HS-5 (cell line): Measurements from ENCODE around the gene HAL.
A peak's percentile ranks its signal among the peaks of the same experiment; 100 is the strongest.
"Not testable (repeated sequence)": the region's sequence is repeated elsewhere in the genome, so short reads cannot be mapped to it uniquely, and the experiment has no call there.

Experiments used
- DNase-seq: peaks from one replicate; pipeline ENCODE4 v3.0.0-alpha.2; 2012; ENCODE audit warnings: low read depth

HAL gene

DNA sequence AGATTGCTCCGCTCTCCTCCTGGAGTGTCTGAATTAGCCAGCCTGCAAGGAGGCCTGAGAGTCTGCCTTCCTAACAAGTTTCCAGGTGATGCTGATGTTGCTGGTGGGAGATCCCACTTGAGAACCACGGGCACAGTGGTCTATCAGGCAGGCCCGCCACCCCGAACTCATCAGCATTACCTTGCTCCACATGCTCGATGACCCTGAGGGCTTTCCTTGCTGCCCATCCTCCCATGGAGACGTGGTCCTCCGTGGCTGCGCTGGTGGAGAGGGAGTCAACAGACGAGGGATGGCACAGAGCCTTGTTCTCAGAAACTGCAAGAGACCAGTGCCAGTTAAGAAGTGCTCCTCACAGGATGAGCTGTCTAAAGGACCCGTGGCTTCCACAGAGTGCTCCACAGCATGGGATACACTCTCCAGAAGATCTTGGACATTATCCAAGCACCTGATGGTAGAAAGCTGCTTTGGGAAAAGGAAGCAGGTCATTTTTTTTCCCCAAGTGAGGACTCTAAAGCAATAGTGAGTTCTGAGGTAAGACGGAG lies 18.3 kb downstream of the HAL start:
- DNase-seq = no peak

DNA sequence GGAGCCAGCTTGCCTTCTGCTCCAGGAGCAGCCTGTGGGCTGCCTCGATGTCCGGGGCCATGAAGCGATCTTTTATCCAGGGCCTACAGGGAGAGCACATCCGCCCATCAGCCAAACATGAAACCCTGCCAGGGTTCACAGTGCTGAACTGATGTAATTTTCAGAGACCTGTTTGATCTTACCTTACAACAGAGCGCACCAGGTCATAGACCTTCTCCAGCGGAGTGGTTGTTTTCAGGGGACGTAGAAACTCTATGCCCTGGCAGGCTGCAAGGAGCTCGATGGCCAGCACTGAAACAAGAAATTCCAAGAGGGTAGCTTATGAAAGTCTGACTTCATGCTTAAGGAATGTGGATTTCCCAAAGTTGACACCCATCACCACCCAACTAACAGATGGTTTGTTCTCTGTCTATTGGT lies 19.7 kb downstream of the HAL start:
- DNase-seq = peak; percentile 19

DNA sequence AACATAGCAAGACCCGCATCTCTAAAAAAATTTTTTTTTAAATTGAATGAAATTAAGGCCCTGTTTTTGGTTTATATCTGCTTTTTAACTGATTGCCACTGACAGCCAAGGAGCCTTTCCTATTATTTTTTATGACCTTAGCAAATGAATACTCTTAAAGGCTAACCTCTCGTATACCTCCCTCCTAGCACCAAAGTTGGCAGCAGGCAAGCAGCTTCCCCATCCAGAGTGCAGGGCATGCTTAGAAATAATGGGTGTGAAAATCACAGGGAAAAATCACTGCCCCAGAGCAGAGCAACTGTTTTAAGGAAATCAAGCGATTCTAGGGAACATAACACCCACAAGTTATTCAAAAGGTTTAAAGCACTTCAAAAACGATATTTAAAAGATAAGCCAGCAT lies 20.7 kb downstream of the HAL start:
- DNase-seq = no peak

DNA sequence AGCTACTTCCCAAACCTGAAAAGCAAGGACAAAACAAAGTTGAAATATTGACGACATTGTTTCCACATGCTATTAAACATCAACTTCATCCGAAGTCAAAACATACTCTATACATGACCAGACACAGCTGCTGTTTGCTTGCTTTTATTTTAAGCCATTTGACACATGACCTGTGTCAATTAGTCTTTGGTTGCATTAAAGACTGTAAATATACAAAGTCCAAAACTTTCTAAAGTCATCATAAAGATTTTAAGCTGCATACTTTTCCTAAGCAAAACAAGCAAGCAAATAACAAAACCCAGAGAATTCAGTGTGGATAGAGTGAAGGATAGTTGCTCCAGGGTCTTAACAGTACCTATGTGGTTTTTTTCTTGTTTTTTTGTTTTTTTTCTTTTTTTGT lies 21.8 kb downstream of the HAL start:
- no peak for DNase-seq

DNA sequence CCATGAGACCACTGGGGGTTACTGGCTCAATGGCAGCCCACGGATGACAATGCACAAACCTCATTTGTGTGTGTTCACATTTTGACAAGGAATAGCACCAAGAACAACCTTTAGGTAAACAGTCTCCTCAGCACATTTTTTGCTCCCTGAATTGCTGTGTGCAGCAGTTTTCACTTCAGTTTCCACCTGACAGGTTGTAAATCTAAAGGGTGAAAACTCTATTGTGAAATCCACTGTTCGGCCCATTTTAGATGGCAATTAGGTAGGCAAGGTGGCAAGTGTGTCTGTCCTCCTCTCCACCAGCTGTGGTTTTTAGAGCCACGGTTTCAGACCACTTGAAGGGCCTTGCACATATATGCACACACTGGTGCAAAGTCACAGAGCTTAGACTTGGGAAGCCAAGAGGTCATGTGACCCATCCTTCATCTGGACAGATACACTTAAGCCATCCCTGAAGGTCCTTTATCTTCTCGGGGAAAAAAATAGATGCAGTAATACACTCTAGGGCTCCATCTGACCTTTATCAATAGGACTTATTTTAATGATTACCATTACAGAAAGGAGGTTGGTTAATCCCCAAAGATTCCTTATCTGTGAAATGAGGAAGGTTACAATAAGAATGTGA lies 23.2 kb downstream of the HAL start:
- DNase-seq = no peak

DNA sequence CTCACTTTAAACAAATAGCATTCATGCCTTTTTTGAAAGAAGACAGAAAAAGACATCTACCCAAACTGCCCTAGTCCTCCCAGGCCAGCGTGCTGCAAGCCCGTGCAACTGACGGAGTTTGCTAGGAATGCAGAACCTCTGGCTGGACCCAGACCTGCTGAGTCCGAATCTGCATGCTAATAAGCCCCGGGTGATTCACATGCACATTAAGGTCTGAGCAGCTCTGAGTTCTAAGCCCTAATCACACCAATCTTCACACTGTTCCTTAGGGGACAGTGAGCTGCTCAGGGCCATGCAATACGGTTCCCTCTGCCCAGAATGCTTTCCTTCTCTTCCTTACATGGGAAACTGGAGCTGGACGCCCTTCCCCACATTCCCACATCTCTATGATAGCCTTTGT lies 25.2 kb downstream of the HAL start:
- no peak for DNase-seq

DNA sequence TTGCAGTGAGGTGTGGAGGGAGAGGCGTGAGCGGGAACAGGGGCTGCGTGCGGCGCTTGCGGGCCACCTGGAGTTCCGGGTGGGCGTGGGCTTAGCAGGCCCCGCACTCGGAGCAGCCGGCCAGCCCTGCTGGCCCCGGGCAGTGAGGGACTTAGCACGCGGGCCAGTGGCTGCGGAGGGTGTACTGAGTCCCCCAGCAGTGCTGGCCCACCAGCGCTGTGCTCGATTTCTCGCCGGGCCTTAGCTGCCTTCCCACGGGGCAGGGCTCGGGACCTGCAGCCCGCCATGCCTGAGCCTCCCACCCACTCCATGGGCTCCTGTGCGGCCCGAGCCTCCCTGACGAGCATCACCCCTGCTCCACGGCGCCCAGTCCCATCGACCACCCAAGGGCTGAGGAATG lies 27.0 kb downstream of the HAL start:
- not testable (repeated sequence) for DNase-seq

DNA sequence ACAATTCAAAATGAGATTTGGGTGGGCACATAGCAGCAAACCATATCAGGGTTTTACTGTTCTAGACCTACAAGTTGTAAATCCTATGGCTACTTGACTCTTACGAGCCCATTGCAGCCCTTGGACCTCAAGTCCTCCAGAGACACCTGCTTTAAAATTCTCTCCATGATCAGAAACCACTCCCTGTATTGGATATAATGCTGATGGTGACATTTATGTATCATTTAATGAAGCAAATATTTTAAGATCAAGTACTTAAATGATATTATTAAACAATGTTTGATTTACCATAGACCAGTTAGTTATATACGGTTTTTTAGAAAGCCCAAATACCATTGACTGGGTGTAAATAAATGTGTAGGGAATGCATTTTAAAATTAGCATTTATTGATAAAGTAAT lies 28.8 kb downstream of the HAL start:
- no peak for DNase-seq

DNA sequence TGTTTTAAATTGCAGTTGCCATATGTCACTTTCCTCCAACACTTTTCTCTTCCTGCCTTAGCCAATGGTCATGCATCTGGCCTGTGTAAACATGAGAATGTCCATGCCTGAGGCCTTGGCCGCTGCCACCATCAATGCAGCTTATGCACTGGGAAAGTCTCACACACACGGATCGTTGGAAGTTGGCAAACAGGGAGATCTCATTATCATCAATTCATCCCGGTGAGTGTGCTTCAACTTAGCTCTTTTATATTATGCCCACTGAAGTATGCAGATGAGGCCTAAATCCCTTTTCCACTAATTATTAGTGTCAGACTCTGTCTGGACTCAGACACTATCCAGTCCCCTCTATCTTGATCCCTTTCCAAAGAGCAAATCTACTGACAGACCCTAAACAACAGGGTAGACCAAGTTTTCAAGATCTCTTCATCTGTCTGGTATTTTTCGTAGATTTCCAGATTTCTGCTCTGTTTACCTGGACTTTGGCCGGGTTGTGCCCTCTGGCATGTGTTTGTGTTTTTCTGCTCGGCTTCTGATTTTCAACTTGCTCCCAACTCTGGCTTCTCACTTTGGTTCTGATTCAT lies 29.8 kb downstream of the HAL start:
- DNase-seq = no peak

DNA sequence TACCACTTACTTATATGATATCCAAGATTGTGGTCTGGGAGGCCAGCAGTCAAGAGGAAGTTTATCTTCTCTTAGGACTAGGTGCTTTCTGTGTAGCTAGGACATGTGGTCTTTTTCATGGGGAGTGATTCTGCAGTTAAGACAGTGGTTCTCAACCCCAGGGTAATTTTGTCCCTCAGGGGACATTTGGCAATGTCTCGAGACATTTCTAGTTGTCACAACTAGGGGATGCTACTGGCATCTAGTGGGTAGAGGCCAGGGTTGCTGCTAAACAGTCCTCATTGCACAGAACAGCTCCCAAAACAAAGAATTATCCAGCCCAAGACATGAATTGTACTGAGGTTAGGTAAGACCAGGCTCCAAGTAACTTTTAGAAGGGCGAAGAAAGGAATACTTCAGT lies 33.0 kb downstream of the HAL start:
- no peak for DNase-seq

DNA sequence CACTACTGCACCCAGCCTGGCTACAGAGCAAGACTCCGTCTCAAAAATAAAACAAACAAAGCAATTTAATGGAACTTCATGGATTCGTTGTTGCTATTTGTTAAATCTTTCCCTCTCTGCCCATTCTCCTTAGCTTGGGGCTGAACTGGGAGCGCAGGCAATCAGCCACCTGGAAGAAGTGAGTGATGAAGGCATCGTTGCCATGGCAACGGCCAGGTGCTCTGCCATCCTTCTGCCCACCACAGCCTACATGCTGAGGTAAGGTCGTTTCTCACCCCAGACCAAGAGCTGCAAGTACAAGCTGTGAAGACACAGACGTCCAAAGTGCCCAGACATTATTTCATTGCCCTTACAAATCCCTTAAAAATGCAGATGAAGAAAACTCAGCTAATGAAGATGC lies 33.9 kb downstream of the HAL start:
- no peak for DNase-seq

DNA sequence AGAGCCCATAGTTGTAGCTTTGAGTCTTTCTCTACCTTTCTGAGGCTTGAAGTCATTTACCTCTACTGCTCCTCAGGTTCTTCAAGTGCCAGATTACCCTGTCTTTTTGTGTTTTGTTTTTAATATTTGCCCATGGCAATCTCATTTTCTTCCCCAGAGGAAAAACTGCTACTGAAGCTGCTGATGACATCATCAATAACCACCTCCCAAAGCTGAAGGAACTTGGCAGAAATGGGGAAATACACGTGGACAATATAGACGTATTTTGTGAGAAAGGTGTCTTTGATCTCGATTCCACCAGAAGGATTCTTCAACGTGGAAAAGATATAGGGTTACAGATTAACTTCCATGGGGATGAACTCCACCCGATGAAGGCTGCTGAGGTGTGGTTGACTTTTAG lies 35.9 kb downstream of the HAL start:
- DNase-seq = no peak

DNA sequence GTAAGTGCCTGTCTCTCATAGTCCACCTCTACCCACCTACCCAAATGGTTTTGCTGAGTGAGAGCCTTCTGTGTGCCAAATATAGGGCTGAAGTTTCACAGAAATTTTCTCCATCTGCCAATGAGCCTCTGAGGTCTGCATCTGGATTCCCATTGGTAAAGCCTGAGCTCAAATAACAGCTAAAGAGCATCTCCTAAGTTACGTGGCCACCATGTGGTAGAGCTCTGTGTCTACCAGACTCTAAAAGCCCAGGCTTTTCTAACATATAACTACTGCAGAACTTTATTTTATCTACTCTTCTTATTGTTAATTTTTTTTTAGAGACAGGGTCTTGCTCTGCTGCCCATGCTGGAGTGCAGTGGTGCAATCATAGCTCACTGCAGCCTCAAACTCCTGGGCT lies 37.0 kb downstream of the HAL start:
- DNase-seq = no peak

DNA sequence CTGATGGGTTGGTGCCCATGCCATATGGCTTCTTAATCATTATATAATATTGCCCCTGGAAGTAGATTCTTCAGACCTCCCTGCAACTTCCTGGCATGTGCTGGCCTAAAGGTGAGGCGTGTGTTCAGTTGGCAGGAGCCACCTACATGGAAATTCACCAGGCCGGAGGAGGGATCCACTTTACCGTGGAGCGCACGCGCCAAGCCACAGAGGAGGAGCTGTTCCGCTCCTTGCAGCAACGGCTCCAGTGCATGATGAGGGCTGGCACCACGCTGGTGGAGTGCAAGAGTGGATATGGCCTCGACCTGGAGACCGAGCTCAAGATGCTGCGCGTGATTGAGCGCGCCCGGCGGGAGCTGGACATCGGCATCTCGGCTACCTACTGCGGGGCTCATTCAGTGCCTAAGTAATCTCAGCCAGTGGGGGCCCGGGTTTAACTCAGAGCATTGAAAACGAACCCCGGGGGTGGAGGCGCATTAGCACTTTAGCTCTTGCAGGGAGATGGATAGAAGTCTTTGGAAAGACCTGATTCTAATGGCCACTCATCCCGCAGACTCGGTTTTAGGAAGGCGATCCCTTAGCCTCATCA lies 39.5 kb downstream of the HAL start:
- DNase-seq = no peak

DNA sequence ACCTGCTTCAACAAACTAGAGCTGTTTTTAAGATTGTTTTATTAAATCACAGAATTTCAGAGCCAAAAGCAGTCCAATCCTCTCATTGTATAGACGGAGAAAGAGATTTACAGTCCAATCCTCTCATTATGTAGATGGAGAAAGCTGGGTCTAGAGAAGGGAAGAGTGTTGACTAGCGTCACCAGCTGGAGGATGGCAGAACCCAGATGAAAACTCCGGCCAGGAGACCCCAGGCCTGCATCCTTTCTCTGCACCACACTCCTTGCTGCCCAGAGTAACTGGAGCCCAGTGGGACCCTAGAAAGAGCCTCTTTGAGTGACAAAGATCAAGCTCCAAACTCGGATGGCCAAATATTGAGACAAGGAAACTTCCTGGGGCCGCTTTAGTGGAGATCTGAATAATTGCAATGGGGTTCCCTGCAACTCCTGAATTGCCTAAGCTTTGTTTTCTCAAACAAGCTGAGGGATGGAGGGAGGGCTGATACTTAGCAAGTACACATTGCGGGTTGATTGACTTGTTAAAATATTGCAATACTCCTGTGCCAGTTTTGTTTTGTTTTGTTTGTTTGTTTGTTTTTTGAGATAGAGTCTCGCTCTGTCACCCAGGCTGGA lies 40.5 kb downstream of the HAL start:
- DNase-seq = no peak

DNA sequence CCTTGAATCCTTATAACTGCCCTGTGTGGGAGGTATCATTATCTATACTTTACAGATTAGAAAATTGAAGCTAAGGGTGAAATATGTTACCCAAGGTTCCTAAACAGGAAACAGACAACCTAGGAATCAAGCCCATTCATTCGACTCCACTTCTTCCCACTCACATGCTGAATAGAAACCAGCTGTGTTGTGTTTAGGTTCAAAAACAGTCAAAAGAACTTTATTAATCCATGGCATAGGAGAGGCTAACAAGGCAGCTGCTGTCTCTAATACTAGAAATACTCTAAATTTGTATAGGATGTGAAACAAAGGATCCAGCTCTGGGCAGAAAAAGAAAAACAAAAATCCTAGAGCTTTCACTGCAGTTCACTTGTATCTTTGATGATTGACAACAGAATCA lies 43.1 kb downstream of the HAL start:
- DNase-seq = no peak

DNA sequence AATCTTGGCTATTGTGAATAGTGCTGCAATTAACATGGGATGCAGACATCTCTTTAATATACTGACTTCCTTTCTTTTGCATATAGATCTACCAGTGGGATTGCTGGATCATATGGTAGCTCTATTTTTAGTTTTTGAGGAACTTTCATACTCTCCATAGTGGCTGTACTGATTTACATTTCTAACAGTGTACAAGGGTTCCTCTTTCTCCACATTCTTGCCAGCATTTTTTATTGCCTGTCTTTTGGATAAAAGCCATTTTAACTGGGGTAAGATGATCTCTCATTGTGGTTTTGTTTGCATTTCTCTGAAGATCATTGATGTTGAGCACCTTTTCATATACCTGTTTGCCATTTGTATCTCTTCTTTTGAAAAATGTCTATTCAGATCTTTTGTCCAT lies 44.6 kb downstream of the HAL start:
- no peak for DNase-seq

DNA sequence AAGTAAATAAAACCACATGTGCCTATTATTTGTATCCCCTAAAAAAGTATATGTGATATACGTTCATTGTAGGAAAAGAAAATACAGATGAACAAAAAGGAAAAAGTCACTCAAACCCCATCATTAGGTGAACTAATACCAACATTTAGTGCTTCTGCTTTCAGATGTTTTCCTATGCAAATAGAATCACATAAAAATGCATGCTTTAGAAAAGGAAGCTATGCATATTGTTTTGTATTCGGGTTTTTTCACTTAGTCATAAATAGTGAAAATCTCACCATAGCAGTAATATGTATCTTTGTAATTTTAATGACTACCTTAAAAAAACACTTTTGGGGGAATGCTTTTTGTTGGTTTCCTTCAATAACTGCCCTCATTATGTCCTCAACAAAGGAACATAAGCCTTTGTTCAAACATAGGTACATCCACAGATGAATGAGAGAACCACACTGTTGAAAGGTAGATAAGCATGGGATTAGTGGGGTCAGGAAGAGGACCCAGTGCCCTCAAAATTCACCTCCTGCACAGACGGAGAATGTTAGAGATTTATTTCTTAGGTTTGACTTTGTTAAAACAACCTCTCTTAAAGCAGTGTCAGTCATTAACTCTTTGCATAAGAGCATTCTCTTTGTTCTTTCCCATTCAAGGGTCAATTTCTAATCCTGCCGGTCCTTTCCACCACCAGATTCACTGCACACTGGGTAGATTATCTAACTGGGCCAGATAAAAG lies 46.5 kb downstream of the HAL start:
- no peak for DNase-seq

DNA sequence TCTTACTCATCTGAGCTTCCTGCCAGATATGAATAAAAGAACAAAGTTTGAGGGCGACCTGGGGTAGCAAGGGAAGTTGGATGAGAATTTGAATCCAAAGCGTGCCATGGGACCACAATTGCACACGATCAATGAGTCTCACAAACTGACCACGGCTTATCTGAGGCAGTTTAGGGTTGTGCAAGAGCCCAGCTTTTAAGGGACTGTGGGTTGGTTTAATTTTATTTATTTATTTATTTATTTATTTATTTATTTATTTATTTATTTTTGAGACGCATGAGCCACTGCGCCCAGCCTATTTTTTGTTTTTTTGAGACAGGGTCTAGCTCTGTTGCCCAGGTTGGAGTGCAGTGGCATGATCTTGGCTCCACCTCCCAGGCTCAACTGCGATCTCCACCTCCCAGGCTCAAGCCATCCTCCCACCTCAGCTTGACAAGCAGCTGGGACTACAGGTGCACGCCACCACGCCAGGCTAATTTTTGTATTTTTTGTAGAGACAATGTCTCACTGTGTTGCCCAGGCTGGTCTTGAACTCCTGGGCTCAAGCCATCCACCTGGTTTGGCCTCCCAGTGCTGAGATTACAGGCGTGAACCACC lies 51.9 kb downstream of the HAL start:
- DNase-seq = no peak

DNA sequence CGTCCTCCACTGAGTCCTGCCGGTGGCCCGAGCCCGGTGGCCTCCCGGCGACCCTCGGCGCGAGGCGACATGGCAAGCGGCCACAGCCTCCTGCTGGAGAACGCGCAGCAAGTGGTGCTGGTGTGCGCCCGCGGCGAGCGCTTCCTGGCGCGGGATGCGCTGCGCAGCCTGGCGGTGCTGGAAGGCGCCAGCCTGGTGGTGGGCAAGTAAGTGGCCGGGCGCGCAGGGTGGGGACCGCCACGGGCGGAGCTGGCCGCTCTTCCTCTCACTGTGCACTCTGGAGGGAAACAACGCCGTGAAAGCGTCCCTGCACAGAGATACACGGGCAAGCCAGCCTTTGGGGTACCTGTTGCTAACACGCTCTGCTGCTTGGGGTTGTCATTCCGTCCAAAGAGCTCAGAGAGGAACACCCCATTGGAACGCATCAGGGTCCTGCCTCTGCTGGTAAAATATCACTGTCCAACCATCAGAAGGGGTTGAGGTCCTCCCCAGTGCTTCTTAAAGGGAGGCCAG lies 52.8 kb downstream of the HAL start, which contains the start of gene AMDHD1:
Gene AMDHD1 (plus strand): TSS at position 2 of the 513 bp plus-strand sequence. CDS start 68 bp downstream, at position 70.
- DNase-seq = no peak

DNA sequence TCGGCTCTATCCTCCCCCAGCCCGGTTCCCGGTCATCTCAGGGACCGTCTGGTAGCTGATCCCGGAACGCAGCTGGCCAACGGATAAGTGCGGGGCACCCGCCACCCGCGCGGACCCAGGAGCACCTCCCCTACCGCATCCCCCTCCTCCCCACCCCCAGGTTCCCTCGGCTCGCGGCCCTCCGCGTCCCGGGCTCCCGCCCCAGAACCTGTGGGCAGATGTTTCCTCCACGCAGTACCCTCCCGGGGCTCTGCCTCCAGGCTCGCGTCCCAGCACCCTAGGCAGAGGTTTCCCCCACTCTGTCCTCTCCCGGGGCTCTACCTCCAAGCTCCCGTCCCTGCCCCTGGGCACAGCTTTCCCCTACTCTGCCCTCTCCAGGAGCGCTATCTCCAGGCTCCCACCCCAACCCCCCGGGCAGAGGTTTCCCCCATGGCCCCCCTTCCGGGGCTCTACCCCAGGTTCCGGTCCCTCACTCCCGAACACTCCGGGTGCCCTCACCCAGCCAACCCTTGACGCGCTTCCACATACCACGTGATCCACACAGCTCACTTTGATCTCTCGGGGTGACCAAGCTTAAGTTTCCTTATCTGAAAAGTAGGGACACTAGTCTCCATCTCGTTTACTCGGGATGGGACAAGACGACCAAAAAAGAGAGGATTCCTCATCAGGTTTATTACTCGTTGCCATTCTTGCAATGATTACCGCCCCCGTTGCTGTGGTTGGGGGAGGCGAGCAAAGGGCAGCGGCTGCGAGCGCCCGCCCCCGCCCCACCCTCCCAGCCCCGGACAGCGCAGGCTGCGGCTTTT lies 53.4 kb downstream of the HAL start, which contains the start of gene CCDC38:
Gene CCDC38 (minus strand): TSS at position 91 of the 806 bp plus-strand sequence. CDS start 6,105 bp downstream, outside the sequence.
- DNase-seq = peak; percentile 73
